Chondrocyte (in vitro differentiated cells): ENCODE data around the gene HES5. TPM values are rescaled to one million over a fixed set of nuclear protein-coding genes. Genes with fewer than 3 reads are reported as not detected.

Experiments used
- DNase-seq: peaks from one replicate; pipeline ENCODE4 v3.0.0; 2021; ENCODE audit warnings: mixed read lengths, low spot score
- H3K27ac Mint-ChIP-seq: one replicate; pipeline ENCODE4 v1.8.0; 2021; ENCODE audit warnings: mild to moderate bottlenecking, moderate library complexity, mixed read lengths; ENCODE audit not compliant: unreplicated experiment
- H3K27me3 Mint-ChIP-seq: 2 replicates; pipeline ENCODE4 v1.8.0; 2021; ENCODE audit warnings: low read depth, mixed read lengths
- H3K36me3 Mint-ChIP-seq: 2 replicates; pipeline ENCODE4 v1.8.0; 2021; ENCODE audit warnings: low read depth, mixed read lengths
- H3K4me1 Mint-ChIP-seq: 2 replicates; pipeline ENCODE4 v1.8.0; 2021; ENCODE audit warnings: low read depth, mild to moderate bottlenecking, mixed read lengths
- H3K4me3 Mint-ChIP-seq: one replicate; pipeline ENCODE4 v1.8.0; 2021; ENCODE audit warnings: mild to moderate bottlenecking, moderate library complexity, mixed read lengths; ENCODE audit not compliant: unreplicated experiment
- H3K9me3 Mint-ChIP-seq: 2 replicates; pipeline ENCODE4 v1.8.0; 2021; ENCODE audit warnings: low read depth, mixed read lengths
- CTCF ChIP-seq: fragments of 200-600 bp; sonication (generic); IDR thresholded peaks from 2 replicates; pipeline ENCODE4 v1.5.0; 2021; ENCODE audit warnings: antibody characterized with exemption, mild to moderate bottlenecking, moderate library complexity
- total RNA-seq: library from RNA; stranded (reverse); gene quantifications from 3 replicates; pipeline ENCODE4 v1.2.1, GENCODE V29; 2021

The HES5 gene
- total RNA-seq, 1 donor from 2014 or later, result not detected

- Mint-ChIP-seq H3K27ac (no peak overlapping the region), H3K27me3 (no peaks in the 10 kb centered on the region), H3K36me3 (no peaks in the 10 kb centered on the region), H3K4me3 (no peak overlapping the region), H3K9me3 (no peaks in the 10 kb centered on the region), H3K4me1 (no peaks in the 10 kb centered on the region)
- TF ChIP-seq CTCF, result no peak
- DNase-seq, result no peak
These were observed 50.9 kb downstream of the HES5 start for GRCh38 chr1:2479186-2479585.

Other genes with a start within 250 kb of the HES5 start
- gene MORN1, start 138.7 kb downstream of the HES5 start, total RNA-seq, result 6.7 to 10.0 TPM (median 8.1 TPM) in 3 replicates
- 158 to 177 TPM (median 175 TPM) in 3 replicates for gene RER1, start 138.4 kb downstream of the HES5 start, total RNA-seq
- gene PEX10, start 117.7 kb downstream of the HES5 start, total RNA-seq, result 20.6 to 33.0 TPM (median 23.4 TPM) in 3 replicates
- gene PLCH2, start 54.0 kb downstream of the HES5 start, total RNA-seq, result 2.4 to 3.4 TPM (median 3.2 TPM) in 3 replicates
- 19.6 to 32.6 TPM (median 20.5 TPM) in 3 replicates for gene PANK4, start 3.7 kb downstream of the HES5 start, total RNA-seq
- 0.95 to 2.5 TPM (median 1.1 TPM) in 3 replicates for gene TNFRSF14, start 26.1 kb upstream of the HES5 start, total RNA-seq
- 20.4 to 25.6 TPM (median 22.4 TPM) in 3 replicates for gene PRXL2B, start 56.5 kb upstream of the HES5 start, total RNA-seq
- 0.62 to 0.92 TPM in 2 of 3 replicates, not detected in the other for gene MMEL1, start 102.8 kb upstream of the HES5 start, total RNA-seq